Measurements from ENCODE around the gene NDE1. TPM values are rescaled to one million over a fixed set of nuclear protein-coding genes. Genes with fewer than 3 reads are reported as not detected.
A peak's percentile ranks its signal among the peaks of the same experiment; 100 is the strongest.
"Not testable (repeated sequence)": the region's sequence is repeated elsewhere in the genome, so short reads cannot be mapped to it uniquely, and the experiment has no call there.

Gene NDE1
- total and polyA plus RNA-seq, 8 donors, result 37.1 to 71.7 (median 50.7) TPM

DNA sequence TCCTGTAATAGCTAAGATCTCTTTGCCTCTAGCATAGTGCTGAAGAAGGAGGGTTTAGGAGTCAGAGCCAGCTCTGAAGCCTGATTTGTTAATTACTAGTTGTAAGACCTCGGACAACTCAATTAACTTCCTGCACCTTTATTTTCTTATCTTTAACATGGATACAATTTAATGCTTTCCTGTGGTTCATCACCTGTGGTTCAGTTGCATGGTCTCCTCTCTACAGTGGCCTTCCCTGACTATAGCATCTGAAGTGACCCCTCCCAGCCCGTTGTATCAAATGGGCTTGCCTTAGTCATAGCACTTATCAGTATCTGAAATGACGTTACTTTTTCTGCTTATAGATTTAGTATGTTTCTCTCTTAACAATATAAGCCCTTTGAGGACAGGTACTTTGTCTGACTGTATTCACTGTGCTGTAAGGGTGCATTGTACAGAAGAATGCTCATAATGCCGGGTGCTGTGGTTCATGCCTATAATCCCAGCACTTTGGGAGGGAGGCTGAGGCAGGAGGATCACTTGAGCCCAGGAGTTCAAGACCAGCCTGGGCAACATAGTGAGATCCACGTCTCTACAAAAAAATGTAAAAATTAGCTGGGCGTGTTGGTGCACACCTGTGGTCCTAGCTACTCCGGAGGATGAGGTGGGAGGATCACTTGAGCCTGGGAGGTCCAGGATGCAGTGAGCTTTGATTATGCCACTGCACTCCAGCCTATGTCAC is 2.6 kb upstream of the NDE1 start:
- no peaks in the 10 kb centered on the region for H3K27me3 ChIP-seq
- H3K27ac ChIP-seq, result no peak overlapping the region
- no peak overlapping the region for H3K4me3 ChIP-seq
- ATAC-seq, result no peak
- H3K9me3 ChIP-seq, result no peaks in the 10 kb centered on the region
- no peaks in the 10 kb centered on the region for H3K36me3 ChIP-seq
- TF ChIP-seq, protein P1, sequence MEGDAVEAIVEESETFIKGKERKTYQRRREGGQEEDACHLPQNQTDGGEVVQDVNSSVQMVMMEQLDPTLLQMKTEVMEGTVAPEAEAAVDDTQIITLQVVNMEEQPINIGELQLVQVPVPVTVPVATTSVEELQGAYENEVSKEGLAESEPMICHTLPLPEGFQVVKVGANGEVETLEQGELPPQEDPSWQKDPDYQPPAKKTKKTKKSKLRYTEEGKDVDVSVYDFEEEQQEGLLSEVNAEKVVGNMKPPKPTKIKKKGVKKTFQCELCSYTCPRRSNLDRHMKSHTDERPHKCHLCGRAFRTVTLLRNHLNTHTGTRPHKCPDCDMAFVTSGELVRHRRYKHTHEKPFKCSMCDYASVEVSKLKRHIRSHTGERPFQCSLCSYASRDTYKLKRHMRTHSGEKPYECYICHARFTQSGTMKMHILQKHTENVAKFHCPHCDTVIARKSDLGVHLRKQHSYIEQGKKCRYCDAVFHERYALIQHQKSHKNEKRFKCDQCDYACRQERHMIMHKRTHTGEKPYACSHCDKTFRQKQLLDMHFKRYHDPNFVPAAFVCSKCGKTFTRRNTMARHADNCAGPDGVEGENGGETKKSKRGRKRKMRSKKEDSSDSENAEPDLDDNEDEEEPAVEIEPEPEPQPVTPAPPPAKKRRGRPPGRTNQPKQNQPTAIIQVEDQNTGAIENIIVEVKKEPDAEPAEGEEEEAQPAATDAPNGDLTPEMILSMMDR (IDR thresholded peaks at IDR 0.05), result no peak
- H3K4me1 ChIP-seq, result peaks cover 3 to 40% of the 10 kb centered on the region in 2 donors
- DNase-seq, result no peak
- intact Hi-C loops (cut with DNase I), result no loop called here

DNA sequence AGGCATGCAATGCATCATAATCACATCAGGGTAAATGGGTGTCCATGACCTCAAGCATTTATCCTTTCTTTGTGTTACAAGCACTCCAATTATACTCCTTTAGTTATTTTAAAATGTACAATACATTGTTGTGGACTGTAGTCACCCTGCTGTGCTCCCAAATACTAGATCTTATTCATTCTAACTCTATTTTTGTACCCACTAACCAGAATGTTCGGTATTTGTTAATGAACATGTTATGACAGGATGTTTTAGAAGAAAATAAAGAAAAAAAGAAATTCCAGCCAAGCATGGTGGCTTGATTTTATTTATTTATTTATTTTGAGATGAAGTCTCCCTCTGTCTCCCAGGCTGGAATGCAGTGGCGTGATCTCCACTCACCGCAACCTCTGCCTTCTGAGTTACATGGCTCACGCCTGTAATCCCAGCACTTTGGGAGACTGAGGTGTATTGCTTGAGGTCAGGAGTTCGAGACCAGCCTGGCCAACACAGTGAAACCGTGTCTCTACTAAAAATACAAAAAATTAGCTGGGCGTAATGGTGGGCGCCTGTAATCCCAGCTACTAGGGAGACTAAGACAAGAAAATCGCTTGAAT is 1.8 kb upstream of the NDE1 start:
- intact Hi-C loops (cut with DNase I), result no loop called here
- Histone ChIP-seq H3K27me3 (no peaks in the 10 kb centered on the region), H3K36me3 (no peaks in the 10 kb centered on the region), H3K9me3 (no peaks in the 10 kb centered on the region), H3K4me3 (no peak overlapping the region), H3K4me1 (peaks cover 3 to 45% of the 10 kb centered on the region in 2 donors), H3K27ac (no peak overlapping the region)
- TF ChIP-seq, protein P1 (IDR thresholded peaks at IDR 0.05), result no peak
- DNase-seq, result no peak
- no peak for ATAC-seq

DNA sequence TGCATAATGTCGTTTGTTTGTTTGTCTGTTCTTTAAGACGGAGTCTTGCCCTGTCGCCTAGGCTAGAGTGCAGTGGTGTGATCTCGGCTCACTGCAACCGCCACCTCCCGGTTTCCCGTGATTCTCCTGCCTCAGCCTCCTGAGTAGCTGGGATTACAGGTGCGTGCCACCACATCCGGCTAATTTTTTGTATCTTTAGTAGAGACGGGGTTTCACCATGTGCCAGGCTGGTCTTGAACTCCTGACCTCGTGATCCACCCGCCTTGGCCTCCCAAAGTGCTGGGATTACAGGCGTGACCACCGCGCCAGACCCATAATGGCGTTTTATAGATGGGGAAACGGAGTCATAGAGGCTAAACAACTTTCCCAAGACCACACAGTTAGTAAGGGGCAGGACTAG is 734 bp upstream of the NDE1 start:
- ATAC-seq; intact Hi-C loops (cut with DNase I); H3K27me3 ChIP-seq; H3K9me3 ChIP-seq; DNase-seq; H3K36me3 ChIP-seq: not testable (repeated sequence)
- H3K4me1 ChIP-seq, result peaks cover 3 to 37% of the 10 kb centered on the region in 2 donors
- peak overlapping the region in 1 of 2 donors; percentile 94 for H3K27ac ChIP-seq
- peak overlapping the region; percentile 95 to 97 for H3K4me3 ChIP-seq

DNA sequence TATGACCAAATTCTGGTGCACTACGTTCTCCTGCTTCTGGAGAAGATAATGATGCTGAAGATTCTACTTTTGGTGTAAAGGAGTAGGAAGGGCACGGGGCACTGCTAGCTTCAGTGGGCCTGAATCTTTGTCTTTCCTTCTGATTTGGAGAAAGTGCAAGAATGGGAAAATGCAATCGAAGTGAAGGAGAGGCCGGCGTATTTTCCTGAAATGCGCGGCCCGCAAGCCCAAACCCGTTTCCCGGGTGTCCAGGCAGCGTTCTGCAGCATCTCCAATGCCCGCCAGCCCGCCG is 372 bp upstream of the NDE1 start:
- intact Hi-C loops (cut with DNase I), result no loop called here
- TF ChIP-seq, protein P1 (IDR thresholded peaks at IDR 0.05), result no peak
- H3K27ac ChIP-seq, result peak overlapping the region; percentile 86 to 94

DNA sequence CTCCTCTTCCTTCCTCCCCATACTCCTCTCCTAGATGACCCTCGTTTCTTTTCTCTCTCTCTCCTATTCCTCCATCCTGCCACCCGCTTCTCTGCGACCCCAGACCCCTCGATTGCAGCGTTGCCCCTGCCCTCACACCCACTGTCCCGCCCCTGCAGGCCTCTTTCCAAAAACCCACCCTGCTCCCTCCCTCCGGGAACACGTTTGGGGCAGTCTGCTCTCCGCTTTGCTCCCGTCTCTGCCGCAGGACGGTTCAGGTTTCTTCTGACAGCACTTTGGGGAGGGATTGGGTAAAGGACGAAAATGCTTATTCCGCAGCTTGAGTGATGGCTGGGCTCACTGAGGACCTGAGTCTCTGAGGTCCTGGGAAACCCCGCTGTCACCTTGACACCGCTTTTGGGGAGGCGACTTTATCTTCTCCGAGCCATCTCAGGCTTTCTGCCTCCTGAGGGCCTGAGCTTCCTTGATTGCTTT is 690 bp downstream of the NDE1 start:
- peak in 2 of 4 donors; percentile 36 to 52 for DNase-seq
- no peaks in the 10 kb centered on the region for H3K27me3 ChIP-seq
- TF ChIP-seq, protein P1 (IDR thresholded peaks at IDR 0.05), result no peak
- H3K4me3 ChIP-seq, result peak overlapping the region; percentile 95 to 97
- ATAC-seq, result peak; percentile 32
- peaks cover 3 to 33% of the 10 kb centered on the region in 2 donors for H3K4me1 ChIP-seq
- no peaks in the 10 kb centered on the region for H3K36me3 ChIP-seq
- H3K9me3 ChIP-seq, result no peaks in the 10 kb centered on the region
- intact Hi-C loops (cut with DNase I), result no loop called here
- peak overlapping the region; percentile 86 to 94 for H3K27ac ChIP-seq

More for the DNA sequence above, 372 bp upstream of the NDE1 start:
- Histone ChIP-seq H3K9me3 (no peaks in the 10 kb centered on the region), H3K4me1 (peaks cover 3 to 33% of the 10 kb centered on the region in 2 donors), H3K4me3 (peak overlapping the region; percentile 95 to 97), H3K27me3 (no peaks in the 10 kb centered on the region), H3K36me3 (no peaks in the 10 kb centered on the region)
- ATAC-seq (no peak), DNase-seq (no peak)
